GM20000 (cell line): ENCODE data around the gene CLEC9A.

Source experiments
- DNase-seq: peaks from one replicate; pipeline ENCODE4 v3.0.0; 2012; ENCODE audit warnings: low spot score
- CTCF ChIP-seq: IDR thresholded peaks from 2 replicates; pipeline ENCODE4 v1.5.1; 2012; ENCODE audit warnings: mild to moderate bottlenecking, control low read depth; ENCODE audit errors: extremely low read depth, missing control alignments

CLEC9A gene

GRCh38 chr12:10110256-10110844, 79.9 kb downstream of the CLEC9A start:
- TF ChIP-seq CTCF, result no peak
- DNase-seq, result no peak

- TF ChIP-seq CTCF, result no peak
- DNase-seq, result no peak
These were observed 81.0 kb downstream of the CLEC9A start for GRCh38 chr12:10111451-10111850.

- DNase-seq, result no peak
- no peak for TF ChIP-seq CTCF
These were observed 82.6 kb downstream of the CLEC9A start for GRCh38 chr12:10113075-10113474.

GRCh38 chr12:10113920-10114319, 83.4 kb downstream of the CLEC9A start:
- DNase-seq, result no peak
- TF ChIP-seq CTCF, result no peak

GRCh38 chr12:10115311-10115710, 84.8 kb downstream of the CLEC9A start:
- no peak for DNase-seq
- TF ChIP-seq CTCF, result no peak
